Measurements from ENCODE around the gene LRRTM4.

- TF ChIP-seq CTCF (conservative IDR thresholded peaks at IDR 0.05; ENCODE audit: low read length): no peak
- no peak for TF ChIP-seq EZH2phosphoT487 (IDR thresholded peaks at IDR 0.05; ENCODE audit: borderline replicate concordance, low read depth, low read length)
Measured at GRCh38 chr2:77458216-77458615, 64.0 kb downstream of the LRRTM4 start.
